GM12801 (cell line): ENCODE data around the gene DLX2.

ENCODE experiments used
- TF ChIP-seq, protein P1 (sequence below): IDR thresholded peaks from one replicate; pipeline ENCODE4 v1.5.1; 2011; ENCODE audit warnings: control low read depth; ENCODE audit not compliant: insufficient read length; ENCODE audit errors: extremely low read depth

DLX2 gene

GRCh38 chr2:172098287-172098649, 4.4 kb downstream of the DLX2 start:
- TF ChIP-seq, protein P1, sequence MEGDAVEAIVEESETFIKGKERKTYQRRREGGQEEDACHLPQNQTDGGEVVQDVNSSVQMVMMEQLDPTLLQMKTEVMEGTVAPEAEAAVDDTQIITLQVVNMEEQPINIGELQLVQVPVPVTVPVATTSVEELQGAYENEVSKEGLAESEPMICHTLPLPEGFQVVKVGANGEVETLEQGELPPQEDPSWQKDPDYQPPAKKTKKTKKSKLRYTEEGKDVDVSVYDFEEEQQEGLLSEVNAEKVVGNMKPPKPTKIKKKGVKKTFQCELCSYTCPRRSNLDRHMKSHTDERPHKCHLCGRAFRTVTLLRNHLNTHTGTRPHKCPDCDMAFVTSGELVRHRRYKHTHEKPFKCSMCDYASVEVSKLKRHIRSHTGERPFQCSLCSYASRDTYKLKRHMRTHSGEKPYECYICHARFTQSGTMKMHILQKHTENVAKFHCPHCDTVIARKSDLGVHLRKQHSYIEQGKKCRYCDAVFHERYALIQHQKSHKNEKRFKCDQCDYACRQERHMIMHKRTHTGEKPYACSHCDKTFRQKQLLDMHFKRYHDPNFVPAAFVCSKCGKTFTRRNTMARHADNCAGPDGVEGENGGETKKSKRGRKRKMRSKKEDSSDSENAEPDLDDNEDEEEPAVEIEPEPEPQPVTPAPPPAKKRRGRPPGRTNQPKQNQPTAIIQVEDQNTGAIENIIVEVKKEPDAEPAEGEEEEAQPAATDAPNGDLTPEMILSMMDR: no peak

- TF ChIP-seq, protein P1: no peak
Observed at GRCh38 chr2:172097557-172098131, 5.1 kb downstream of the DLX2 start.

DNA sequence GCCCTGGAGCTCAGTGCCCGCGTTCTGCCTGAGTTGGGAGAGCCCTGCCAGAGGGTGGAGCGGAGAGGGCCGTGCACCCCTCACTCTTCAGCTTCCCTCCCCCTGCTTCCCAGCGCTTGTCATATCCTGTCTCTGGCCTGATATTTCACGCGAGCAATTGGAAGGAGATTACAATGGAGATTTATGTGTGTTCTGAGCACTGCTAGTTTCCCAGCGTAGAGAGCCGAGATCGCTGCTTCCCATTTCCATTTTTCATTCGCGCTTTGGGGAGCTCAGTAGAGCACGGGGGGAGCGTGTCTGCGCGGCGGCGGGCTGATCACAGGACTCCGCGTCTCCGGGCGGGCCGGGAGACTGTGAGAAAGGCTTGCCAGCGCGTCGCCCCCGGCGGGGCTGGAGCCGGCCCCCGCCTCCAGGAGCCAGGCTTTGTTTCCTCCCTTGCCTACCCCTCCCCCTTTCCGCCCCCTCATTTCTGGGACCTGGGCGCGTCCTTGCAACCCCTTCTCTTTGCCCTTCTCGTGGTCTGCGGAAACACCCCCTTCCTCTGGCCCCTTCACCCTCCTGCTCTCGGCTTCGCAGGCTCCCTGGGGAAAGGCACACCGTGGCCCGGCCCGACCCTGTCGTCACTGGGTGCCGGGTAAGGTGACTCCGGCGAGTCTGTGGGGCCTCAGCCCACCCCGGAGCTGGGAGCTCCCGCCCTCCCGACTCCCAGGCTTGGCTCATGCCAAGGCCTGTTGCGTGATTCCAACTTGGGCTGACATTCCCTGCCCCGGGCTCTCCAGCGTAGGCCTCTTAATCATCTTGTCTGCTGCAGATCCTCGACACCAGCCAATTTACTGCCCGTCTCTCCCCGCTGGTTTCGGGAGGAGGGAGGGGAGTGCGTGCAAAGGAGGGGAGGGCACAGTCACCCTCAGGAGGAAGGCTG, 5.8 kb downstream of the DLX2 start:
- TF ChIP-seq, protein P1: no peak

- TF ChIP-seq, protein P1: no peak
Observed at GRCh38 chr2:172095905-172096625, 6.6 kb downstream of the DLX2 start.

GRCh38 chr2:172095146-172095904, 7.4 kb downstream of the DLX2 start:
- TF ChIP-seq, protein P1: no peak

DNA sequence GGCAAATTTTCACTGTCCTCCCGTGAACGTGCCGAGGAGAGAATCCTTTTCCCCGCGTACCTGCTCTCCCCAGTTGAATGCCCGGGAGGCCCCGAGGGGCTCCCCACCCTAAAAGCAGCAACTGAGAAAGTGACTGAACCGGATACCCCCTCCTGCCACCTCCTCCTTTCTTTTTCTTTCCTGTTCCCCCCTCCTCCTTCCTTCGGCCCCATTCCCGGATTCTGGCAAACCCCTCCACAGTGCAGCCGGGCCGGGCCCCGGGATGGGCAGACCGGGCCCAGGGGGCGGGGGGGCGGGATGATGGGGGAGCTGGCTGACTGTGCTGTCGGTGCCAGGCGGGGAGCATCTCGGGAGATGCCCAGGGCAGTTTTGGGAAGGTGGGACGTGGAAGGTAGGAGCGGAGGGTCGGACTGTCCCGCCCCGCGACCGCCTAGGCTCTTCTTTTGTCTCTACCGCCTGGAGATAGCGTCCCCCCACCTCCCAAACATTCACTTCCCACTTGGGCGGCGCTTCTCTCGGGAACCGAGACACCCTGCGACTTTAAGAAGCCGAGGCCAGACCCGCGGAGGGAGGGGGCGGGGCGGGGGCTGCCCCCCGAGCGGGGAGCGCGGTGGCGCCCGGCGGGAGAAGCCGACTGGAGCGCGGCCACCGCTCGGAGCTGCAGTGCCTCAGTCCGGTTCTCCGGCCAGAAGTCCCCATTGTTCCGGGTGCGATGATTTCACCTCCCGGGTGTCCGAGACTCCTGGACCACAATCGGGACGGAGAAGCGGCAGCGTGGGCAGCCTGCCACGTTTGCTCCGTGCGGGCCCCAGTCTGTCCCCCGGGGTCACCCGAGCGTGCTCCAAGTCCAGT, 8.2 kb downstream of the DLX2 start:
- TF ChIP-seq, protein P1: no peak
